ENCODE measurements around the gene SLC2A8.

DNA sequence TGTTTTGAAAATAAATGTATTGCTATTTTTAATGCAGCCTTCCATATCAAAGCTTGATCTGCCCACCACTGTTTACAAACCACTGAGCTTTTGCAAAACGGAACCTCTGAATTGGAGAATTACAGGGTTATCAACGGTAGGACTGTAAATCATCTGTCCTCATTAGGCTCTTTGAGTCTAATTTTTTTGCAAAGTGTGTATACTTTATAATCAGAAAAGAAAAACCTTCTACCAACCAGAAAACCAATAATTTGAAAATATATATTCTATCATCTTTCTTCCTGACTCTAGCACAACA is 6.8 kb upstream of the SLC2A8 start:
- no peak for TF ChIP-seq CTCF (IDR thresholded peaks at IDR 0.05)
- no peak for TF ChIP-seq POLR2A (IDR thresholded peaks at IDR 0.05)

All from adrenal gland (tissue), 5 donors.